Hypothalamus (tissue), 51 donors: Measurements from ENCODE around the gene TFB2M.
A peak's percentile ranks its signal among the peaks of the same experiment; 100 is the strongest.
"Not testable (repeated sequence)": the region's sequence is repeated elsewhere in the genome, so short reads cannot be mapped to it uniquely, and the experiment has no call there.

Experiments used
- DNase-seq, 51 donors: peaks; one replicate each; lab custom pipeline; 2025; lab: John Stamatoyannopoulos, UW

The TFB2M gene

DNA sequence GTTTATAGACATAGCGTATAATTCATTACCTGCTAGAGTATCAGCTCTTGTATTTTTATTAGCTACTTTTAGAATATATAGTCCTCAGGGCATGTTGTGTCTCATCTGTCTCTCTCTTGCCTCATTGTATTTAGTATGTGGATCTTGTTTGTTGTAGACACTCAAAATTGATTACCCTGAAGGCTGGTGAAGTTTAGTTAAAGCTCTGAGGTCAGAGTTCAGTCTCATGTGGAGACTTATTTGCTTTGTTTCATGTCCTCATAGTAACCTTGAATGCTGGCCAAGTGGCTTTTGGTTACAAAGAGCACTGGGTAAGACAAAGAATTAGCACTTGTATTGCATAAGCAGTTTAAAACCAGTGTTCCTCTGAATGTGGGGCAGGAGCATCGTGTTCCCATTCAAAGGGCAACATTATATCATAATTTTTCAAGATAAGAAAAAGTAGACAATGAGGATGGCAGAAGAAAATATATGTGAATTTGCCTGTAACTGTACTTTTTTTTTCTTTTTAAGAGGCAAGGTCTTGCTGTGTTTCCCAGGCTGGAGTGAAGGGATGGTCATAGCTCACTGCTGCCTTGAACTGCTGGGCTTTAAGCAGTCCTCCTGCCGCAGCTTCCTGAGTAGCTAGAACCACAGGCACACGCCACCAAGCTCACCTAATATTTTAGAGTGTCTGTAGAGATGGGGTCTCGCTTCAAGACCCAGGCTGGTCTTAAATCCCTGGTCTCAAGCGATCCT lies 17.6 kb upstream of the TFB2M start:
- no peak for DNase-seq

DNA sequence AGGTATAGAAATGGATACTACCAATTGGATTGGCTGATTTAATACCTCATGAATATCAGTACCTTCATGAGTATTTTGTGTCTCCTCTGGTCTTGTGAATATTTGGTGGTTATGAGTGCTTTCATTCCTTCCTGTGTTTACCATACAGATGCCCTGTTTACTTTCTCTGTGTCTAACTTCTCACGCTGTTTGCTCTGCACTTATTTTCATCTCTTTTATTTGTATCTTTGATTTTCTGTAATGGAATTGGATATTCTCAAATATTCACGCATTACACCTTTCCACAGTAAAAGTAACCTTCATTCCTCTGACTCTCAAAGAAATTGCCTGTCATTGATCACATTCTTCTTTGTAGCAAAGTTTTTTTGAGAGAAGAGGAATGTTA lies 17.0 kb upstream of the TFB2M start:
- DNase-seq, result no peak

DNA sequence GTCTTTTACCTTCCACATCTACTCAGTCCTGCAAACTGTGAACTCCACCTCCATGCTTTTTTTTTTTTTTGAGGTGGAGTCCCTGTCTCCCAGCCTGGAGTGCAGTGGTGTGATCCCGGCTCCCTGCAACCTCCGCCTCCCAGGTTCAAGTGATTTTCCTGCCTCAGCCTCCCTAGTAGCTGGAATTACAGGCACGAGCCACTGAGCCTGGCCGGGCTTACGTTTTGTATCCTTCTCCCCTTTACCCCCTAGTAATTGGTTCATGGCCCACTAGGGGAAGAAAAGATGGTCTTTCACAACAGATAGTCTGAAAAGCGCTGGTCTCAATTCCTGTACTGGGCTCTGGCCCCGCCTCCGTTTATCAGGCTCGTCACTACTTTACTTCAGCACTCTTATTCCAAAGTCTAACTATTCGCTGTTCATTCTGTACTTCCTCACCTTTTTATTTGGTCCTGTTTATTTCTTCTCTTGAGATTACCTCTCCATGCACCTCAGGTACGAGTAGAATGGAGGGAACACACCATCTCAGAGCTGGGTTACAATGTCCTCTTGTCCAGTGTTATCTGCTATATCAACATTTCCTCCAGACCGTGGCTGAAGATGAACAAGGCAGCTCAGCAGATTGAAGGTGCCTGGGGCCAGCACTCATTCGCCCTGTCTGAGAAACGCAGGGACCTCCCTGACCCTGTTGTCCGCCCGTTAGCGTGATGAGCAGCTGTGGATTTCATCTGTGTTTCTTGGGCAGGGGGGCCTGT lies 16.4 kb upstream of the TFB2M start:
- DNase-seq, result no peak

DNA sequence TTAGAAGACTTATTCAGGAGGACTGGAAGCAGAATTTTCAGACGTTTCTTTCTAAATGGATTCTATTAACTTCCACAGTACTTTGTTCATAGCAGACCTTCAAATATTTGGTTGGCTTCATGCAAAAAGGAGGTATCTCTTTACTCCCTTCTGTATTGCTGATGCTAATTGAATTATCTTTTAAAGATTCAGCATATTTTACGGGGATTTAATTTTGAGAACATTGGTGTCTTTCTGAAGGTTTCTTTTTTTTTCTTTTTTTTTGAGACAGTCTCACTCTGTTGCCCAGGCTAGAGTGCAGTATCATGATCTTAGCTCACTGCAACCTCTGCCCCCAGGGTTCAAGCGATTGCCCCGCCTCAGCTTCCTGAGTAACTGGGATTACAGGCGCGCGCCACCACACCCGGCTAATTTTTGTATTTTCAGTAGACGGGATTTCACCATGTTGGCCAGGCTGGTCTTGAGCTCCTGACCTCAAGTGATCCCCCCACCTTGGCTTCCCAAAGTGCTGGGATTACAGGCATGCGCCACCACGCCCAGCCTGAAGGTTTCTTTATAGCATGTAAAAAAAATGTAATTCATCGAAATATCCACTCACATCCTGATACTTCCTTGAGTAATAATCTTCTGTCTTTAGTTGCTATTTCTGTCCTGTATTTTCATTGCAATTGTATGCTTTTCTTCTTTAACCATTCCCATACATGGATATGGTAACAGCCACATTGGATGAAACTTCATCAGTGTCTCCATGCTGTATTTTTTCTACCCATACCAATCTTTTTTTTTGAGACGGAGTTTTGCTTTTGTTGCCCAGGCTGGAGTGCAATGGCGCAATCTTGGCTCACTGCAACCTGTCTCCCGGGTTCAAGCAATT lies 14.7 kb upstream of the TFB2M start:
- no peak for DNase-seq

DNA sequence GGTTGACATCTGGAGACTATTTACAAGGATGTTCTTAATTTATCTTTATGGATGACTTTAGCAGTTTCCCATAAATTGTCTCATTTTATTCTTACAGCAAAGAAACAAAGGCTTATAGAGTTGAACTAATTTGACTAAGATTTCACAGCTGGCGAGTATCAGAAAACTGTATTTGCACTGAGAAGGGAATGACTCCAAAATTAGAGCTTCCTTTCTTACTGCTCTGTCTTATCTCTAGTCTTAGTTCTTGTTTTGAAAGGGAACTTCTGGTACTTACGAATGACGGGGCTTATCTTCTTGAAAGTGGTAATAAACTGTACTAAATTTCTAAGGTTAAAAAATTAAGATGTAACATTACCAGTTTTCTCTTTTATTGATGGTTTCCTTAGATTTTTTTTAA lies 13.8 kb upstream of the TFB2M start:
- DNase-seq, result no peak

DNA sequence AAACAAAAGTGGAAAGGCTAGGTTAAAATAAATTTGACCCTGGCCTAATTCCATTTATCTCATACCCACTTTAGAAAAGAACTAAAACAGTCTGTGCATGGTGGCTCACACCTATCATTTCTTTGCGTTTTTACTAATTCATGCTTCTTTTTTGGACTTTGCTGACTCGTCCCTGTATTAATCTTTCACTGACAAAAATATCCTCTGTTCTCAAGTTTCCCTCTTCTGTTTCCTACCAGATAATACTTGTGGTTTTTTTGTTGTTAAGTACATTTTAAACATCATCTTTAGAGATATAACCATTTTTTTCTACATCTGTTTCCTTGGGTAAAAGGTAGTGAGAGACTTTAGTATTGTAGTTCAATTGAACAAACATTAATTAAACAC lies 11.7 kb upstream of the TFB2M start:
- DNase-seq, result no peak

DNA sequence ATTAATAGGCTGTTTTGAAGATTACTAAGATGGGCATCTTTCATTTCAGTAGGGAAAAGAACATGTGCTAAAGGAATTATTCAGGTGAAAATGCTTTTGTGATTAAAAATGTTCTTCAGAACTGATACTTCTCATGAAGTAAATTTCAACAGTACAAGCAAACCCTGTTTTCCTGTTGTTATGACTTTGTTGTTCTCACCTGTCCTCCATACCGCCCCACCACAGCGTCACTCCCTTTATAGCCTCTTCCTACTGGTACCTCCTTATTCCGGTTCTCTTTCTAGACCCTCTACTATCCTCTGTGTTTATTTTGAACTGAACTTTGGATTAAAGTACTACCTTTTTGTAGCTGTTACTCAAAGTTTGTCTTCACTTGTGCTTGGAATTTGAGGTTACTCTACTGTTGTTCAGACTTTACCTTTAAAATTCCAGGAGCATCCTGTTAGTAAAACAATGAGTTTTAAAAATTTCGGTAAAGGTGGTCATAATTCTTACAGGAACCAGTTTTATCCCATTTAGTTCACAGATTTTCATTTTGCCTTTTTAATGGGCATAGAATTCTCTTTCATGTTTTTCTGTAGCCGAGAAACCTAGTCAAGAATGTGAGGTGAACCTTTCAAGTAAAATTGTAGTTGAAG lies 11.1 kb upstream of the TFB2M start:
- no peak for DNase-seq

DNA sequence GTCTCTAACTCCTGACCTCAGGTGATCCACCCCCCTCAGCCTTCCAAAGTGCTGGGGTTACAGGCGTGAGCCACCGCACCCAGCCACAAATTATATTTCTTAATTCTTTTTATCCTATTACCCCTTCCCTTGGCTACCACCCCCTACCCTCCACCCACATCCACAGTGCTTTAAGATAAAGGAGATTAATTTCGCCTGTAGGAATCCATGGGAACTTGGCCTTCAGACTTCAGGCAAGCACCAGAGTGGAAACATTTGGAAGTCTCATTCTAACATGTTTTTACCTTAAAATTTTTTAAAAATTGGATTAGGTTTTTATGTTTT lies 10.6 kb upstream of the TFB2M start:
- no peak for DNase-seq

DNA sequence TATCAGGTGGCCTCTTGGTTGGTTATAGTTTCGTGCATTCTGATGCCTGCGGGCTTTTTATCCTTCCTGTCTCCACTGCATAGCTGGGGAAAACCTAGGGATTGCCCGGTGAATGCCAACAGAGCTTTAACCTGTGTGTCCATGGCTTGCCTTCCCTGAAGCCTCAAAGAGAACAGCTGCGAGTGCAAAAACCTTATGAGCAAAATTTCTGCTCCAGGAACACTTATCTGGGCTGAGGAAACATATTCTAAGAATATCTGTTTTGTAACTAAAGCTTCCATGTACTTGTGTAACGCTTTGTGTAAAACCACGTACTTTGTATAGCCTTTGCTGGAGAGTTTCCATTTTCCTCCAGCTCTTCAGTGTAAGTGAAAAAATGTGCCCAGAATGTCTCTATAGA lies 7.4 kb upstream of the TFB2M start:
- DNase-seq, result no peak

DNA sequence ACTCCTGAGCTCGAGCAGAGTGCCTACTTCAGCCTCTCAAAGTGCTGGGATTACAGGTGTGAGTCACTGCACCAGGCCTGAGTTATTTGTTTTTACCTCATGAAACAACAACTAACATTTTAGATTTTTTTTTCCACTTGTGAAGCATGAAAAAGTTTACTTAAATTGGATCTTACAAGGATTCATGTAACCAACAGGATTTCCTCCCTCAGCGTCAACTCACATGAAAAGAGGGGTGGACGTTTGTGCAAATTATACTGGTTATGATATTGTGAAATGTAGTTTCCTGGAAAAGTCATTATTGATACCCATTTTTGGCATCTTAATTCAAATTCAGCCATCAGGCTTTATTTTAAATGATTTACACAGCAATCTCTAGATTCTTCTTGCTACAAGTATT lies 6.7 kb upstream of the TFB2M start:
- DNase-seq, result no peak

DNA sequence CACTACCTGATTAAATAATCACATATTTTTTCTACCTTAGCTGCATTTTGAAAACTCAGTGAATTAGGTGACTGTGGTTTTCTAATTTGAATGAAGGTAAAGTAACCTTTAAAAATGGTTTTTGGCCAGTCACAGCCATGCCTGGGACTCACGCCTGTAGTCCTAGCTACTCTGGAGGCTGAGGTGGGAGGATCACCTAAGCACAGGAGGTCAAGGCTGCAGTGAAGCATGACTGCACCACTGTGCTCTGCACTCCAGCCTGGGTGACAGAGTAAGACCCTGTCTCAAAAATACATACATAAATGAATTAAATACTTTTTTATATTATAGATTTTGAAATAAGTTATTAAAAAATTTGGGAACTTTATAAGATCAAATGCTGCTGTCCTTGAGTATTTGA lies 5.9 kb upstream of the TFB2M start:
- DNase-seq, result no peak

DNA sequence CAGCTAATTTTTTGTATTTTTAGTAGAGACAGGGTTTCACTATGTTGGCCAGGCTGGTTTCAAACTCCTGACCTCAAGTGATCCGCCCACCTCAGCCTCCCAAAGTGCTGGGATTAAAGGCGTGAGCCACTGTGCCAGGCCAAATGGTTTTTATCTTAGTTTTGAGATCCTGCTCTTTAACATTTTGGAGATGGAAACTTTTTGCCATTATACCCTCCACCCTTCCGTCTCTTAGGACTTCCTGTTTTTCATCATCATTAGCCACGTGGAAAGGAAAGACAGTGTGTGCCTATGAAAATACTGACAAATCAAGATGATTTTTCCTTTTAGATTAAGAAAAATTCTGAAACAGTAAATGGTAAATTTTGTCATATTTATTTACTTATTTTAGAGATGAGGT lies 5.2 kb upstream of the TFB2M start:
- DNase-seq, result not testable (repeated sequence)

DNA sequence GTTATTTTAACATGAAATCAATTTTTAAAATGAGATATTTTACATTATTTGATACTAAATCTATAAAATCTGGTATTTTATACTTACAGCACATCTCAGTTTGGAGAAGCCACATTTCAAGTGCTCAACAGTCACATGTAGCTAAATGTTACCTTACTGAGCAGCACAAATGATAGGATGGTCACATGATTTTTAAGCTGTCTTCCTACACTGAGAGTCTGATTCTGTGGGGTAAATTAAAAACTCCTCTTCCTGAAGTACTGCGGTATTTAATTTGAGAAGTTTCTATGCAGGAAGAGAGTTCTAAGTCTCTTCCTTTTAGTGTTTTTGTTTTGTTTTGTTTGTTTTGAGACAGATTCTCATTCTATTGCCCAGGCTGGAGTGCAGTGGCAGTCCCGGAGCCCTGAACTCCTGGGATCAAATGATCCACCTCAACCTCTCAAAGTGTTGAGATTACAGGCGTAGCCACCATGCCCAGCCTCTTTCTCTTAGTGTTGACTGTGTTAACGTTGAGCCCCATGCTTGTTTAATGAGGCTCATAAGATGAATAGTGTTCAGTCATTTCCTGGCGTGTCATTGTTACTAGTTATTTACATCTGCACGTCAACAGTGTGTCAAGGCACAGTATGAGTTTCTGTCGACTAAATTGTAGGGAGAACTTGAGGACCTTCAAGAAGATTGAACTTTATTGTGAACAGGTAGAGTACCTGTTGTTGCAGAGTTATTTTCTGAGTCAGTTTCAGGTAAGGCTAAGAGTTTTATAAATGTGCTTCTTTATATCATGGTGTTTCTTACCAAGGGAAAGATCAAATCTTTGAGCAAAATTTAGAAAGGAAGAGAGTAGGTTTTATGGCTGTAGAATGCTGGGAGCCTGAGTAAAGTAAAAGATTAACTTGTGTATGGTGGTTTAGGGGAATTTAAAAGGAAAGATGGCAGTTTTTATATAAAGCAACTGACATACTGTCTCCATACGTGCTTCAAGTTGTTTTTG lies 3.5 kb upstream of the TFB2M start:
- DNase-seq, result no peak

DNA sequence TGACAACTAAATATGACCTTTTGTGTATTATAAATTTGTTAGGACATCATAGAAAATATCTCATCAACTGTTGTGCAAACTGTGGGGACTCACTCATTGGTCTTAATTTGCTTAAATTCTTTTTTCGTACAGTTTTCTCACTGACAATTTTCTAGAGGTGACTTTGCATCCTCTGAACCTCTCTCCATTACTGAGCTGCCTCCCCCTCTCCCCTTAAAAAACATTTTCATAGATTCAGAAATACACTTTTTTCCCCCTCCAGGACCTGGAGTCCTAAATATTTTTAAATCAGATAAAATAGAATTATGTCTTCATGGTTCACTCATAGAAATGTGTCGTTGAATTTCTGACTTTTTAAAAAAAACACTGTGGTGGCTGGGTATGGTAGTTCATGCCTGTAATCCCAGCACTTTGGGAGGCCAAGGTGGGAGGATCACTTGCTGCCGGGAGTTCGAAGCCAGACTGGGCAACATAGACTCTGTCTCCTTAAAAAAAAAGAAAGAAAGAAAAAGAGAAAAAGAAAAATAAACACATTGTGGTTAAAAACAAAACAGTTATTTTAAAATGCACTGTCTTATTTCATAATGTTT lies 1.7 kb upstream of the TFB2M start:
- DNase-seq, result no peak

DNA sequence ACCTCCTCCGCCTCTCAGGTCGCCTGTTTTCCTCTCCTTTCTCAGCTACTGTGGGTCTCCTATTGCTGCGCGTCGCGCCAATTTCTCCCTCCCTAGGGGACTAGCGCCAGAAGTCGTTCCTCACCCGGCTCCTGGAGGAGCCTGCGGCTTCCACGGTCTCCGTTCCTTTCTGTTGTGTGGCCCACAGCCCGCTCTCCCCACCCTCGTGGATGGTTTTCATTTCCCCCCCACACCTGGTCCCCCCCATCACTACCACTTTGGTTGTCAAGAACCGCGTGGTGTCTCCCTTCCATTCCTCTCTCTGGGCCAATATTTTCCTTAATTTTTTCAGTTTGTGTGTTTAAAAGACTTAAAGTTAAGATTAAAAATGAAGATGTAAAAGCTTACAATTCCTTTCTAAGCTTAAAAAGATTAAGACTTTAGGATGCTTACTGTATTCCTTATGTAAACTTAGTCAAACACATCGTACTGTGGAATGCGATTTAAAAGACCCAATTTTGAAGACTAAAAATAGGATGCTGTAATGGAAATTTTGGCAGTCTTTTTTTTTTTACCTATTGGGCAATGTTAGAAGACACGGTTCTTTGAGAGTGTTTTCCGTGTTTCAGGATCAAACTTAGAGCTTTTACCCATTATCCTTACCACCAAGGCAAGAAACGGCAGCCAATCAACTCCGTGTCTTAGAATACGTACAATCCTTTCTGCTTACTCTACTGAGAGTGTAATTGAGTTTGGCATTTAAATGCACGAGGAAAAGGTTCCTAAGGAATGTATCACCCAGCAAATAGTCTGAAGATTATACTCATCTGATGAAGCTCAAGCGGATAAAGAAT lies 968 bp upstream of the TFB2M start:
- DNase-seq, result peak in 15 of 51 donors; percentile 30 to 79 (median 51)

DNA sequence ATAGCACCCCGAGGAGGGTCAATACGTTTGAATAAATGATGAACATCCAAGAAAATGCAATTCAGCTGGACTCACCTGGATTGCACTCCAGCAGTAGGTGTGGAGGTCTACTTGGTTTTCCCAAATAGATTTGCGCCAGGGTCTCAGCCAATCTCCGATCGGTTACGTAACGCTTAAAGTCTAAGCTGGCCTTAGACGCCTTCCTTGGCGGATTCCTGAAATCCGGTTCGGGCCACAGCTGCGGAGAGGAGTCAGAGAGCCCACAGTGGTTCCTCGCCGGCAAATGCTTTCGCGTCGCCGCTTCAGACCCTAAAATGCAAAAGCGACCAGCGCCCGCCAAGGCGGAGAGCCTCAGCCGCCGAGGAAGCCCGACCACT lies 322 bp downstream of the TFB2M start:
- DNase-seq, result no peak

DNA sequence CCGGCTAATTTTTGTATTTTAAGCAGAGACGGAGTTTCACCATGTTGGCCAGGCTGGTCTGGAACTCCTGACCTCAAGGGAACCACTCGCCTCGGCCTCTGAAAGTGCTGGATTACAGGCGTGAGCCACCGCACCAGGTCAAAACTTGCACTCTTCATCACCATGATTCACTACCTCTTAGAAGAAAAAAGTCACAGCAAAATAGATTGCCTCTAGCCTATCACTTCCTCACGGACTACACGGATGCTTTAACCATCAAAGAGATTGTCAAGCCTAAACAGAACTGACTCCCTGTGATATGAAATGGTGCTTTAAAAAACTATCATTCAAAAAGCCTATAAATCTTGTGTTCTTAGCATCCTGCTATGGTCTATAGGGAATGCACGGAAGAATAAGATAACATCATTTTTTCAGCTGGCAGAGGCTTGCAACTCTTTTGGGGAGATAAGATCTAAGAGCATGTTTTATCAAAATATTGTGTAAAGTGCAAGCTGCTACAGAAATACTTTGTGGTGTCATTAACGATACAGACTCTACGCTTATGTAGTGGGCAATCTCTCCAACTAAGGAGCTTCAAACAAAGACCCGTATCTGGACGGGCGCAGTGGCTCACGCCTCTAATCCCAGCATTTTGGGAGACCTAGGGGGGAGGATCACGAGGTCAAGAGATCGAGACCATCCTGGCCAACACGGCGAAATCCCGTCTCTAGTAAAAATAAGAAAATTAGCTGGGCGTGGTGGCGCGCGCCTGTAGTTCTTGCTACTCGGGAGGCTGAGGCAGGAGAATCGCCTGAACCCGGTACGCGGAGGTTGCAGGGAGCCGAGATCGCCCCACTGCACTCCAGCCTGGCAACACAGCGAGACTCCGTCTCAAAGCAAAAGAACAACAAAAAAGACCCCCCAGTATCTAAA lies 966 bp downstream of the TFB2M start:
- DNase-seq, result peak in 1 of 51 donors; percentile 10

DNA sequence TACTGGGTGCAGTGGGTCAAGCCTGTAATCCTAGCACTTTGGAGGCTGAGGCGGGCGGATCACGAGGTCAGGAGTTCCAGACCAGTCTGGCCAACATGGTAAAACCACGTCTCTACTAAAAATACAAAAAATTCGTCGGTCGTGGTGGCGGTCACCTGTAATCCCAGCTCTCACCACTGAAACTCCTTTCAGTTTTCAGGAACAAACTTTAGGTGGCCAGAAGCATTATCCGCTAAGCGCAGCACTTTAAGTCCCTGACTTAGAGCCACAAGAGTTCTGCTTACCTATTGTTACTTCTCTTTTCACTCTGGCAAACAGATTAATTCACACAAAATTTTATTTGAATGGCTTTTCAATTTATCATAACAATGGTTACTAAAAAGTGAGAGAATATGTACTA lies 5.2 kb downstream of the TFB2M start:
- DNase-seq, result not testable (repeated sequence)
